ENCODE measurements around the gene HLF.

HLF gene

DNA sequence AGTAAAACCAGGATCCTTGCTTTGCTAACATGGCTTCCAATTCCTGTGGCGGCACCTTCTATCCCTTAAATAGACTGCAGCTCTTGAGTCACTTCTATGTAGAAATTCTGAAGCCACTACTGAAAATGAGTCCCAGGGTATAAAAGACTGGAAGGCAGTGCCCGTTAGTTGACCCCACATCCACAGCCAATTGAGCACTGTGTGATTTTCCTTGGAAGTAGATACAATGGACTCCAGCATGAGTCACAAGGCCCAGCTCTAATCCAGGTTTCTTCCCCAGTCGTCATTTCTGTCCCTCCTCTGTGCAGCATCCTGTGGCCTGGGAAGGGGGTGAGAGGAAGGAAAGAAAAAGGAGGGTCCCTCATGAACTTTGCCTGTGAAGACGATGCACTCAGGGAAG is 69.5 kb downstream of the HLF start:
- DNase-seq = peak; percentile 35

DNA sequence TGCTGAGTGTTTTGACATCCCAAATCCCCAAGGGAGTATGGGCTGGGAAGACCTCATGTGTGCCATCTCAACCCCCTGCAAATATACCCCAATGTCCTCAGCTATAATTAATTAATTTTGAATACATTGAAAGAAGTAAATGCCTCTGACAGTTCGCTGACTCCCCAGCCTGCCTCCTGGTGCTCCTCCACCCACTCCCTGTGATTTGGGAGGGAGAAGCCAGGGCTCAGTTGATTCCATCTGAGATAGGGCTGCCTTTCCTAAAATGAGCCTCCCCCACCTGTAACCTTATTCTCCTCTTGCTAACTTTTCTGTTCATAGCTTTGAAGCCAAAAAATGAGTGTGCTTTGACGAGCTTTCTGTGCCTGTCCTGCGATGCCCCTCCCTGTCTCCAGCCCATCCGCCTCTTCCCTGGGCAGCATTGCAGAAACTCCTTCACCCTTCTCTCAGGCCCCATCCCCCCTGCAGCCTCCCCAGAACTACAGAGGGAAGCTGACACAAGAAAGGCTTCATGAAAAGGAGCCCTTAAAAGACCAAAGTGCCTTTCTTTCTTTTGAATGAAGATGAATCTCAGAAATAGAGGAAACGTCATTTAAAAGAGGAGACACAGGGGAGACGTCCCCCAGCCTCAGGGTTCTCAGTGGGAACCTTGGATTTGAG is 70.3 kb downstream of the HLF start:
- no peak for DNase-seq

DNA sequence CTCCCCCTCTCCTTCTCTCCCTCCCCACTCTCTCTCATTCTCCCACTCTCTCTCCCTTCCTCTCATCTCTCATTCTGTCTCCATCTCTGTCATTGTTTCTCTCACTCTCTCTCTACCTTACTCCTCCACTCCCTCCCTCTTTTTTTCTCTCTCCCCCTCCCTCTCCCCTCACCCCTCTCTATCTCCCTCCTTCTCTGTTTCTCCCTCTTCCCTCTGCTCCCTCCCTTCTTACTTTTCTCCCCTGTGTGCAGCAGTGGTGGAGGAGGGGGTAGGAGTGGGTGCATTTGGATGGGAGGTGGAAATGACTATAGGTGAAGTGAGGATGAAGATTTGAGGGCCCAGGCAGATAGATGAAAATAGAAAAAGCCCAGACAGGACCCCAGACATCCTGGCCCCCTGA is 70.9 kb downstream of the HLF start:
- DNase-seq = no peak

DNA sequence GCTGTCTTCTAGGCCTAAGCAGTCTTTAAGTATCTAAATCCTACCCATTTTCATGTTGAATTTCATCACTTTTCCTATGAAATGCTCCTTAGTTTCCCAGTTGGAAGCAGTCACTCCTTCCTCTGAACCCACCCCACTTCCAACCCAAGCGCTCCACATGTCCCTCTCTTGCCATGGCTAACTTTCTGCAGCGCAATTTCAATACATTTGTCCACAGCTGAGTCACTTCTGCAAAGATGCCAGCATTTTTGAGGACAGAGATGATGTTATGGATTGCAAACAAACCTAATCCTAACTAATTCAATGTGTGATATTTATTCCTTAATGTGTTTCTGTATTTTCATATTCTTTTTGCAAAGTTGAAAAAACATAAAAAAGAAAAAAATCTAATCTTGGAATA is 71.7 kb downstream of the HLF start:
- DNase-seq = no peak

DNA sequence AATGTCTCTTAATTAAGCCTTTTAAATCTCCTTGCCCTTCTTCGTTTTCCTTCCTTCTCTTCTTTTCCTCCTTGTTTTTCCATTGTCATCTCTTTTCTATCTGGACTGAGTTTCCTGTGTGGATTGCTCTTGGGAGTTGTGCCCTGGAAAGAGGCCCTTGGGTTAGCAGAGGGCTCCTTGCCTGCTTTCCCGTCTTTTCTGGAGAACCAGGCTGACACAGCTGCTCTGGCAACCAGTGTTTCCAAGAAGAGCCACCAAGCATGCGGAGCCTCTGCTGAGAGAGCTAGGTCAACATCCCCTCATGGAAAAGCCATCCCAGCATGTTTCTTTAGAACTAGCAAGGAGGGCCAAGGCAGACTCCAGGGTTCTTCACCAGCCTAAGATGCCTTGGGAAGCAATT is 75.4 kb downstream of the HLF start:
- DNase-seq = no peak

DNA sequence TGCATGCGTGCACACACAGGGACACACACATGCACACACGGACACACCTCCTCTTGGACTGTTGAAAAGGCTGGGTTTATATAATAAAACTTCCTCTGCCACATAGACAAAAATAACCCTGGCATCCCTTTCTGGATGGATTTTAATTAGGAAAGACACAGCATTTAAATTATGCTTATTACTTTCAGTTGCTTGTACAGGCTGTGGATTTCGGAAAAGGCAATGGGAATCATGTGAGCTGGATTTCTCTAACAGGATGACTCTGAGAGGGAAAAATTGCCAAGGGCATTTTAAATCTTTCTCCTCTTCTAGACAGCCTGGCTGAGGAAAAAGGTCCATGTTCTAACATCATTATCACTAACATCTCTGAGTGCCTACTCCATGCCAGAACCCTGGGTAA is 75.9 kb downstream of the HLF start:
- DNase-seq = no peak

DNA sequence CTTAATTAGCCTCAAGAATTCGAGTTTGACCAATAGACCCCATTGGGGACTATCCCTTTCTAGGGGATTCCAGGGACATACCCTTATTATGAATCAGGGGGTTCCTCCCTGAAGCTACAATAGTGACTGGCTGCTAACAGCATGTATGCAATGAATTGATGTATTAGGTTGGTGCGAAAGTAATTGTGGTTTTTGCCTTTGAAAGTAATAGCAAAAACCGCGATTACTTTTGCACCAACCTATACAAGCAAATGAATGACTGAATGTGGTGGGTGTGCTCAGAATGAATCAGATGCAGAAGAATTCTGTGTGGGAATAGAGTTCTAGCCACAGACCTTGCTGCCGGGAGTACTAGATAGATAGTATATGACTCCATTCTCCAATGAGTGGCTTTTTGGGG is 76.7 kb downstream of the HLF start:
- no peak for DNase-seq

DNA sequence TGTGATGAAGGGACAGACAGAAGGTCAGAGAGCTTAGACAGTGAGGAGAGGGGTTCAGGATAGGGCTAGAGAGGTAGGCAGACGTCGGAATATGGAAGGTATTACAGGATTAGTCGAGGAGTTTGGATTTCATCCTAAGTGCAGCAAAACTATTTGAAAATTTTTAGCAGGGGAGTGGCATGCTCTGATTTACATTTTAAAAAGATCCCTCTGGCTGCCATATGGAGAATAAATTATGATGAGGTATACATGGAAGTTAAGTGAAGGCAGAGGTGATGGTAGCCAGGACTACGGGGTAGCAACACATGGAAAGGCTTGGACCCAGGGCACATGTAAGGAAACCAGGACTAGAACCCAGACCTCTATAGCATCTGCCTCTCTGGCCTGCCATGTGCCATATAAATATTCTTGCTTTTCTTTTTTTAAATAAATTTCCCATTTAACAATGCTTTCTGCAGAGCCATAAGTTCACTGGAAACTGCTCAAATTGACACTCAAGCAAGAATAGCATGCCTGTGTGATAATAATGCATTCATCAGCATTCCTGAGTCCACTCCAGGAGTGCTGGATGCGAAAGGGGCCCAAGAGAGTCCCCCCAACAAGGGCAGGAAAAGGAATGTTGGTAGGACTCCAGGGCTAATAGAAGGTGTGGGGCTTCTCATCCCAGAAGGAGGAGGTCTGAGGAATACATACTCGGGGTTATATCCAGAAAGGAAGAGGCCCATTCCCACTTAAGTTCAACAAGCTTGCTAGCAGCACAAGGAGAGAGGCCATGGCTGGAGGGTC is 78.2 kb downstream of the HLF start:
- peak; percentile 45 for DNase-seq

DNA sequence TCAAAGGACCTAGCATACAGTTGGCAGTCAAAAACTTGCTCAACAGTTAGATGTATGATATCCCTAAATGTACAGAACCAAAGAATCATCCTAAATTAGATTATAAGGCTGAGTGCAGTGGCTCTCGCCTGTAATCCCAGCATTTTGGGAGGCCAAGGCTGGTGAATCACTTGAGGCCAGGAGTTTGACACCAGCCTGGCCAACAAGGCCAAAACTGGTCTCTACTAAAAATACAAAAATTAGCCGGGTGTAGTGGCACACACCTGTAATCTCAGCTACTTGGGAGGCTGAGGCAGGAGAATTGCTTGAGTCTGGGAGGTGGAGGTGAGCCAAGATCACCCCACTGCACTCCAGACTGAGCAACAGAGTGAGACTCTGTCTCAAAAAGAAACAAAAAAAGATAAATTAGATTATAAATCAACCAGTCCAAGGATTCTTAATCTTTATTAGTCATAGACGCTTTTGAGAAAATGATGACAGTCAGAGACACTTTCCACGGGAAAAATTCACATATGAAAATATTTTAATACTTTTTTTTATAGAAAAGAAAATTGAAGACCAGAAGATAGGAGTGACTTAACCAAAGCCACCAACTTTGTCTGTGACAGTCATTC is 79.2 kb downstream of the HLF start:
- DNase-seq = no peak

DNA sequence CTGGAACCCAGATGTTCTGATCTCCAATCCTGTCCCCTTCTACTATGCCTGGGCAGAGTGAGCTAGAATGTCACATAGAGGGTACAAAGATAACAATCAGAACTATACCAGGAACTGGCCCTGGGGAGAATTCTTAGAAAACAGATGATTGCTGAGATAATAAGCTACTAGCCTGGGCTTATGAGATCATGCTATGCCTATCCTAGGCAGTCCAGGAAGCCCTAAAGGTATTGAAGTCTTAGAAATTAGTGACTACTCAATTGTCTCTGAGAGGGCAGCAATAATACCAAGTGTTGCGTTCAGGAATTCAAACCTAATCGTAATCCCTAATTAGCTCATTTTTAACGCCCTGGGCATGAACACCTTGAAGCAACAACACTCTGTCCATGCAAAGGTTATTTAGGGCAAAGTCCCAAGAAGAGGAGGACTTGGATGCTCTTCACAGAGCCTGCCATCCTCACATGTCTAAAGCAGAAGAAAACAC is 79.8 kb downstream of the HLF start:
- no peak for DNase-seq

DNA sequence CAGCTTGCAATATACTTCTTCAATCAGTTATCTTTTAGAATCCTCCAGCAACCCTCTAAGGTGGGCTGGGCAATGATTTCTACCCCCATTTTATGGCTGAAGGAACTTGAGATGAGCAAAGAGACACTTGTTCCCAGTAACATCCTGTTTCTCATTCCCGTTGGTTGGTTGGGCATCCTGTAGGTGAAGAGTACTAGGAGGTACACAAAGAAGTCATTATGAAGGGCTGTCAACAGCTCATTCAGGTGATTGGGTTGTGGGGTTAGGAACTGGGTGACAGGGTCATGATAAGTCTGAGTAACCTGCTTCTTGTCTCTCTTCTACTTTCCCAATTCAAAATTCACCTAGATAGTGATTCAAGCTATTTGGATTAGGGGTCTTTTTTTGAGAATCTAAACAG is 80.4 kb downstream of the HLF start:
- DNase-seq = no peak

DNA sequence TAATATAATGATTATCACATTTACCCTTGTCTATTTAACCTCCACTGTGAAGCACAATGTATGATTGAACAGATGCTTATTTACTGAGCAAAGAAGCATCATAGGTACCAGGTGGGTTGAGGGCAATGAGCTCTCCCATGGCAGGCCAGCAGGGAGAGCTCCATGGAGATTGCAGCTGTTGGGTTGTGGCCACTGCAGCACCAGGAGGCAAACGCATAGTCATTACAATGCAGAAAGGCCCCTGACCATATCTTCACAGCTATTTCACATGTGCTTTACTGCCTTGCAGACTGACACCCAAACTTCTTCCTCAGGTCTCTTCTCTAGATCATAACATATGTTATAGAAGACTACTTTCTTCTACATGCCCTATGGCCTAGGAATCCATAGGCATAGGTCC is 81.9 kb downstream of the HLF start:
- DNase-seq = no peak

DNA sequence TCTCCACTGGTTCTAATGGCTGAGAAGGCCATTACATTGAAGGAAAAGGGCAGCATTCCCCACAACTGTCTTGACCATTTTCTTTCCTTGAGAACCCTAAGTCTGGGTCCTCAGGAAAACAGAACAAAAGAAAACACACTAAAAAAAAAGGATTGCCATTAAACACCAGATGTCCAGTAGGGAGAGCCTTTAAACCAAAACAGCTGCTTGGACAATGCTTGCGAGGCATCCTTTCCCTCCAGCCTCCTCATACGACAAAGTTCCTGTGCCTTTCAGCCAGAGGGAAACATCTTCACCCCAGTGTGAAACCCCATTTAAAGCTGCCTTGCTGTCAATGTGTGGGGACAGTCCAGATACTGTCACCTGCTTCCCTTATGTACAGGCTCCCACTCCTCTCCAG is 82.6 kb downstream of the HLF start:
- no peak for DNase-seq

DNA sequence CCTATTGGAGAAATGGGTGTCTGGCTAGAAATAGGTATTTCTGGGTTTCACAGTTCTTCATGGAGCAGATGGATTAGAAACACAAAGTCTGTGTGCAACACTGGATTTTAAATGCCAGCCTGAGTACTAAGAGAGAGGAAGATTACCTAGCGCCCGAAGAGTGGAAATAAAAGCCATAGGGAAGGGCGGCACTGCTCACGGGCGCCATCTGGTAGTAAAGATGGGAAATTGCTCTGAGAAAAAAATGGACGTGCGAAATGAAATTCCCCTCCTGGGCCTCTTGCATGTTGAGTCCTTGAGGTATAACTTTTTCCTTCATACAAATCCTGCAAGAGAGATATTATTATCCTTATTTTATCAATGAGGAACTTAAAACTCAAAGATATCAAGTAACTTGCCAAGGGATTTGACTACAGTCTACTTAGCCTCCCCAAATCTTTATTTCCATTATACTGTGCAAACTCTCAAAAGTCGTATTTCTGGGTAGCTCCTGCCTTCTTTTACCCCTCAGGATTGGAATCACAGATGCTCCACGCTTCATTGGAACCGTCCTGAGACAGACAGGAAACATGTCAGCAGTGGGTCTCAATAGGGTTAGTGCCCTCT is 84.1 kb downstream of the HLF start:
- peak; percentile 70 for DNase-seq

DNA sequence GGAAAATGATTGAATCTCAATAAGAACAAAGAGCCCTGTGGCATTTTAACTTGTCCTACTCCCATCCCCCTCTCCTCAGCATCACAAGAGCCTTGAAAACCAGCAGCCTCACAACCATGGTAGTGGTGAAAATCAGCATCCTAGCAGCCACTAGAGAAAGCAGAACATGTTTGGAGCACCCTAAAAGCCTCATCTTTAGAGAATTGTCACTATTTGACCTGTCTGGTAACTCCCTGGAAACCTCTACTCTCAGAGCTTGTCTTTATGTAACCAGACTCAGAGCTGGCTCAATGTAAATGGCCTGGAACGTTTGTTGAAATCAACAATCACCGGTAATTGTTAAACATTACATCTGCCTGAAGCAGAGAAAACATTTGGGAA is 86.1 kb downstream of the HLF start:
- no peak for DNase-seq

DNA sequence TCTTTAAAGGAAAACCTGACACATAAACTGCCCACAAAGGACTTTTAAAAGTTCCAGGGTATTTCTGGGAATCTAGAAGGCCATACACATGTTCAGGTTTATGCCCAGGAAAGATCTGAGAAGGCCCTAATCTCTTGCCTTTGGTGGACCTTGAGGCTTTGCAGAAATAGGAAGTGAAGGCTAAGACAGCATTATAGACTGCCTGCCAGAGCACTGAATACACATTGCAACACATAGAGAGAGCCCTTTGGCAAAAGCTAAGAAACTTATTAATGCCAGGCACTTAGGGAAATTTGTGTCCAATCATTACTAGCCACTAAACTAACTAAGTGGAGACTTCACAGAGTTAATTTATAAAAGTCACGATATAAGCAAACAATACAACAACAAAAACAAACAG is 86.5 kb downstream of the HLF start:
- no peak for DNase-seq

DNA sequence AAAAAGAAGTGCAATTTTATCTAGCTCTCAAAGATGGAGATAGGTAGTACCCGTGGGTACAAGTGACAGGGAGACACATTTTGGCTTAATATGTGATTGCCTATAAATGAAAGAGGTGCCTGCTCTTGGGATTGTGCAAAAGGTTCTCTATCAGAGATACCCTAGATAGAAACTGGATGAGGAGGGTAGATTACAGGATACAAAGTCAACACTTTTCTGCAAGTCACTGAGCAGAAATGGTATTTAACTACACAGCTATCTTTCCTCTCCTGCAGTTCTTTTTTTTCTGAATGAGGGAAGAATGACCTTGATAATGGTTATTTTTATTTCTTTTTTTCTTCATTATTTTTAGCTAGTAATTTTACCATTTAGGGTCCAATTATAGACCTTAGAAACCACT is 89.2 kb downstream of the HLF start:
- DNase-seq = no peak

DNA sequence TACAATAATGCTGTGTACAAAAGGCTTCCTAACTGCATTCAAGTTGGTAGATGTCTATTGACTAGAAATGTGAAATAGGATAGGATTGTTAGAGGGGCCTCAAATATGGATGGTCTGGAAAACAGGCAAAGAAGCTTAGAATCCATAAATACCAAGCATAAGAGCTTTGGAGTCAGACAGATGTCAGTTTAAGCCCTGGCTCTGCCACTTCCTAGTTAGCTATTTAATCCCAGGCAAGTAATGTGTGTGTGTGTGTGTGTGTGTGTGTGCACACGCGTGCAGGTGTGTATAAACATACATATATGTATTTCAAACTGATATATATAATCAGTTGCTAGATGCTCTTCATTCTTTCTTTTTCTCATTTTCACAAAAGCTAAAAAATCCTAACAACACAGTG is 90.2 kb downstream of the HLF start:
- DNase-seq = no peak

DNA sequence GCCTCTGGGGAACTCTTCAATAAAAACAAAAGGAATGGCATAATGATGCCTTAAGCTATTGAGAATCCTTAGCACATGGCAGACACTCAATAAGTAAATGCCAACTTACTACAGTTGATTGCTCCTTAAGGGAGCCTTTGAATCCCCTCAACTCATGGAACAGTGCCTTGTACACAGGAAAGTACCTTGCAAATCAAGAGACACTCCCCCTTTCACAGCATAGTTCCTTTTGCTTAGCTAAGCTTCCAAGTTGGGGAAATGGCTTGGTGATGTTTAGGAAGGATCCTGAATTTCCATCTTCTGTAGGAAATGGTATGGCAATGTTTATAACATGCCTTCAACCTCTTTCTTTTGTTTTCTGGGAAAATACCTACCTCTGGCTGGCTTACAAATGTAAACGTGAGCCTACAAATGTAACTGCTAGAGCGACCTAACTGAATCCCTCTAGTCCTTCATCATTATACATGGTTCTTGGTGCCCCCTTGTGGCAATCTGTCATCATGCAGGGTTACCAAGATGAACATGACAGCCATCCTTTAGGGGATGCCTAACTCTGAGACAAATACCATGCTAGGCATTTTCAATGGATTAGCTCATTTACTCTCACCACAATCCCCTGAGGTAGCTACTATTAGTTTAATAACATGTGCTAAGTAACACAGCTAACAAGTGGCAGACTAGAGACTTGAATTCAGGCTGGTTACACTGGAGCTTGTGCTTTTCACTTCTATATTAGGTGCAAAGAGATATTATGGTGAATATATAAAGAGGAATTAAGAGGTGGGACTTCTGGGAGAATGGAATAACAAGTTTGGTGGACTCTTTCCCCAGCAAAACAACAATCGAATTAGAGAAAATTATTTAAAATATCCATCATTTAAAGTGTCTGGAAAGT is 91.9 kb downstream of the HLF start:
- peak; percentile 44 for DNase-seq

DNA sequence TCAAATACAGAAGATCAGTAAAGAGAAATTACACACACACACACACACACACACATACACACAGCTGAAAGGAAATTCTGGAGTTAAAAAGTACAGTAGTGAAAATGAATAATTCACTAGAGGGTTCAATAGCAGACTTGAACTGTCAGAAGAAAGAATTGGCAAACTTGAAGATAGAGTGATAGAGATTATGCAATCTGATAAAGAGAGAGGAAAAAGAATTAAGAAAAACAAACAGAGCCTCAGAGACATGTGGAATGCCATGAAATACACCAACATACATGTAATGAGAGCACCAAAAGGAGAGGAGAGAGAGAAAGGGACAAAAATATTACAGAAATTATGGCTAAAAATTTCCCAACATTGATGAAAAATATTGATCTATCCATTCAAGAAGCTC is 96.2 kb downstream of the HLF start:
- DNase-seq = no peak

DNA sequence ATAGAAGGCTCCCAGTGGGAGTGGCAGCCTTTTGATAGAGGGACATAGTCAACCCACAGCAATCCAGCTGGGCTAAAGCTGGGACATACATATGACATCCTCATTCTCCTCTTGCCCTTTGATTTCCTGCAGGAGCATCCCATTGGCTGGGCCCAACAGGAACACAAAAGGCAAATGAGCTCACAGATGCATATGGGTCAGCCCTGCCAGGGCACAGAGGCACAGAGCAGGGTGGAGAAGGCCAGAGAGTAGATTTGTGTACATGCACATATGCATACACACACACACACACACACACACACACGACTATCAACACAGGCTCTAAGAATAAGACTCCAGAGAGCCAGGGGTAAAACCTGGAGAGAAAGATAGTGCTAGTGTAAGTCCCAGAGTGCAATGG is 98.3 kb downstream of the HLF start:
- no peak for DNase-seq

DNA sequence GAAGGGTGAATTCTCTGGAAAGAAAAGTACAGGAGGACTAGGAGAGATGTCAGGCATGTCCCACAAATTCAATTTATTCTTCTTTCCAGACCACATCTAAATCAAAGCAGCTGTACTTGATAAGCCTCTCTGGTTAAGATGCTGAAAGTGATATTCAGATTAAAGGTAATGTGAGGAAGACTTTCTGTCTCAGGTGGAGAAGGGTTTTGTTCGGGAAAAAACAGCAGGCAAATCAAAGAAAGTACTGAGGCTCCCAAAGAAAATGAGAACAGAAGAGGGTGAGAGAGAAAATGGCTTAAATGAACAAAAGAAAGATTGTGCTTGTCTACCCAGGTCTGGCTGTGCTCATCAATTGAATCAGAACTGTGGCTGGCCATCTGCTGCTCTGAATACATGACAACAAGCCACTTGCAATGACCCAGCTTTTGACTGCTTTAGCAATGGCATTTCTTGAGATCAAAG is 101.3 kb downstream of the HLF start:
- DNase-seq = no peak

DNA sequence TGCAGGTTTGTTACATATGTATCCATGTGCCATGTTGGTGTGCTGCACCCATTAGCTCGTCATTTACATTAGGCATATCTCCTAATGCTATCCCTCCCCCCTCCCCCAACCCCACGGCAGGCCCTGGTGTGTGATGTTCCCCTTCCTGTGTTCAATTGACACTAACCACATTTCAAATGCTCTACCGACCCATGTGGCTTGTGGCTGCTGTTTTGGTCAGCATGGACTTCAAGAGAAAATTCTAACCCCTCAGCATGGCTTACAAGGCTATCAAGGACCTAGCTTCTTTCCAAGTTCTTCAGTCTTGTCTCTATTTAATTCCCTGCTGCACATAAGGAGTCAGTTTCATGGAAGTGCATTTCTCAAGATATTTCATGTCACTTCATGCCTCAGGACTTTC is 103.9 kb downstream of the HLF start:
- DNase-seq = no peak

Measured in right hindlimb (tissue), 1 donor.